Measurements from ENCODE around the gene WDR74. TPM values are rescaled to one million over a fixed set of nuclear protein-coding genes. Genes with fewer than 3 reads are reported as not detected.

WDR74 gene
- total and polyA plus RNA-seq, 2 of the 13 experiments (the other 11 are each of a cell fraction or from before 2014, with no cell fraction given) = 77.0 to 83.3 TPM

DNA sequence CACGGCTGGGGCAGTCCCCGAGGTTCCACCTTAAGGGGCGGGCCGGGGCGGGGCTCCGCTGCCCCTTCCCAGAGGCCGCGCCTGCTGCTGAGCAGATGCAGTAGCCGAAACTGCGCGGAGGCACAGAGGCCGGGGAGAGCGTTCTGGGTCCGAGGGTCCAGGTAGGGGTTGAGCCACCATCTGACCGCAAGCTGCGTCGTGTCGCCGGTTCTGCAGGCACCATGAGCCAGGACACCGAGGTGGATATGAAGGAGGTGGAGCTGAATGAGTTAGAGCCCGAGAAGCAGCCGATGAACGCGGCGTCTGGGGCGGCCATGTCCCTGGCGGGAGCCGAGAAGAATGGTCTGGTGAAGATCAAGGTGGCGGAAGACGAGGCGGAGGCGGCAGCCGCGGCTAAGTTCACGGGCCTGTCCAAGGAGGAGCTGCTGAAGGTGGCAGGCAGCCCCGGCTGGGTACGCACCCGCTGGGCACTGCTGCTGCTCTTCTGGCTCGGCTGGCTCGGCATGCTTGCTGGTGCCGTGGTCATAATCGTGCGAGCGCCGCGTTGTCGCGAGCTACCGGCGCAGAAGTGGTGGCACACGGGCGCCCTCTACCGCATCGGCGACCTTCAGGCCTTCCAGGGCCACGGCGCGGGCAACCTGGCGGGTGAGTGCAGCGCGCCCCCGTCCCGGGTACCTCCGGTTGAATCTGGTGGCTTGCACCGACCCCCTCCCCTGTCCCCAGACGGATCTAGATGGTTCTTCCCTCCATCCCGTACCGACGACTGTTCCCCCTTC is 41.6 kb upstream of the WDR74 start, which contains the start of gene SLC3A2 (continued):
- peak; percentile 93 for TF ChIP-seq TMF1 (CRISPR knock-in tag; IDR thresholded peaks at IDR 0.05; ENCODE audit: low read depth)
- TF ChIP-seq, protein P1, sequence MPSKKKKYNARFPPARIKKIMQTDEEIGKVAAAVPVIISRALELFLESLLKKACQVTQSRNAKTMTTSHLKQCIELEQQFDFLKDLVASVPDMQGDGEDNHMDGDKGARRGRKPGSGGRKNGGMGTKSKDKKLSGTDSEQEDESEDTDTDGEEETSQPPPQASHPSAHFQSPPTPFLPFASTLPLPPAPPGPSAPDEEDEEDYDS (CRISPR knock-in tag; IDR thresholded peaks at IDR 0.05) = peak; percentile 79
- TF ChIP-seq, protein P2, sequence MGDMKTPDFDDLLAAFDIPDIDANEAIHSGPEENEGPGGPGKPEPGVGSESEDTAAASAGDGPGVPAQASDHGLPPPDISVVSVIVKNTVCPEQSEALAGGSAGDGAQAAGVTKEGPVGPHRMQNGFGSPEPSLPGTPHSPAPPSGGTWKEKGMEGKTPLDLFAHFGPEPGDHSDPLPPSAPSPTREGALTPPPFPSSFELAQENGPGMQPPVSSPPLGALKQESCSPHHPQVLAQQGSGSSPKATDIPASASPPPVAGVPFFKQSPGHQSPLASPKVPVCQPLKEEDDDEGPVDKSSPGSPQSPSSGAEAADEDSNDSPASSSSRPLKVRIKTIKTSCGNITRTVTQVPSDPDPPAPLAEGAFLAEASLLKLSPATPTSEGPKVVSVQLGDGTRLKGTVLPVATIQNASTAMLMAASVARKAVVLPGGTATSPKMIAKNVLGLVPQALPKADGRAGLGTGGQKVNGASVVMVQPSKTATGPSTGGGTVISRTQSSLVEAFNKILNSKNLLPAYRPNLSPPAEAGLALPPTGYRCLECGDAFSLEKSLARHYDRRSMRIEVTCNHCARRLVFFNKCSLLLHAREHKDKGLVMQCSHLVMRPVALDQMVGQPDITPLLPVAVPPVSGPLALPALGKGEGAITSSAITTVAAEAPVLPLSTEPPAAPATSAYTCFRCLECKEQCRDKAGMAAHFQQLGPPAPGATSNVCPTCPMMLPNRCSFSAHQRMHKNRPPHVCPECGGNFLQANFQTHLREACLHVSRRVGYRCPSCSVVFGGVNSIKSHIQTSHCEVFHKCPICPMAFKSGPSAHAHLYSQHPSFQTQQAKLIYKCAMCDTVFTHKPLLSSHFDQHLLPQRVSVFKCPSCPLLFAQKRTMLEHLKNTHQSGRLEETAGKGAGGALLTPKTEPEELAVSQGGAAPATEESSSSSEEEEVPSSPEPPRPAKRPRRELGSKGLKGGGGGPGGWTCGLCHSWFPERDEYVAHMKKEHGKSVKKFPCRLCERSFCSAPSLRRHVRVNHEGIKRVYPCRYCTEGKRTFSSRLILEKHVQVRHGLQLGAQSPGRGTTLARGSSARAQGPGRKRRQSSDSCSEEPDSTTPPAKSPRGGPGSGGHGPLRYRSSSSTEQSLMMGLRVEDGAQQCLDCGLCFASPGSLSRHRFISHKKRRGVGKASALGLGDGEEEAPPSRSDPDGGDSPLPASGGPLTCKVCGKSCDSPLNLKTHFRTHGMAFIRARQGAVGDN (CRISPR knock-in tag; IDR thresholded peaks at IDR 0.05) = peak; percentile 96
- TF ChIP-seq, protein P3, sequence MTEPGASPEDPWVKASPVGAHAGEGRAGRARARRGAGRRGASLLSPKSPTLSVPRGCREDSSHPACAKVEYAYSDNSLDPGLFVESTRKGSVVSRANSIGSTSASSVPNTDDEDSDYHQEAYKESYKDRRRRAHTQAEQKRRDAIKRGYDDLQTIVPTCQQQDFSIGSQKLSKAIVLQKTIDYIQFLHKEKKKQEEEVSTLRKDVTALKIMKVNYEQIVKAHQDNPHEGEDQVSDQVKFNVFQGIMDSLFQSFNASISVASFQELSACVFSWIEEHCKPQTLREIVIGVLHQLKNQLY (CRISPR knock-in tag; IDR thresholded peaks at IDR 0.05) = no peak
- TF ChIP-seq ZNF772 (CRISPR knock-in tag; IDR thresholded peaks at IDR 0.05) = no peak; the same call in none of the 2 replicates
- TF ChIP-seq RFXAP (CRISPR knock-in tag; IDR thresholded peaks at IDR 0.05; ENCODE audit: borderline replicate concordance) = peak; percentile 35; the same call in 1 of the 2 replicates
- TF ChIP-seq, protein P4, sequence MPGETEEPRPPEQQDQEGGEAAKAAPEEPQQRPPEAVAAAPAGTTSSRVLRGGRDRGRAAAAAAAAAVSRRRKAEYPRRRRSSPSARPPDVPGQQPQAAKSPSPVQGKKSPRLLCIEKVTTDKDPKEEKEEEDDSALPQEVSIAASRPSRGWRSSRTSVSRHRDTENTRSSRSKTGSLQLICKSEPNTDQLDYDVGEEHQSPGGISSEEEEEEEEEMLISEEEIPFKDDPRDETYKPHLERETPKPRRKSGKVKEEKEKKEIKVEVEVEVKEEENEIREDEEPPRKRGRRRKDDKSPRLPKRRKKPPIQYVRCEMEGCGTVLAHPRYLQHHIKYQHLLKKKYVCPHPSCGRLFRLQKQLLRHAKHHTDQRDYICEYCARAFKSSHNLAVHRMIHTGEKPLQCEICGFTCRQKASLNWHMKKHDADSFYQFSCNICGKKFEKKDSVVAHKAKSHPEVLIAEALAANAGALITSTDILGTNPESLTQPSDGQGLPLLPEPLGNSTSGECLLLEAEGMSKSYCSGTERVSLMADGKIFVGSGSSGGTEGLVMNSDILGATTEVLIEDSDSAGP (CRISPR knock-in tag; IDR thresholded peaks at IDR 0.05; ENCODE audit: borderline replicate concordance) = peak; percentile 92; the same call in 1 of the 2 replicates
- TF ChIP-seq NFIB (CRISPR knock-in tag; IDR thresholded peaks at IDR 0.05; ENCODE audit: borderline replicate concordance) = no peak
- TF ChIP-seq ZNF891 (CRISPR knock-in tag; IDR thresholded peaks at IDR 0.05) = peak; percentile 94
- peak; percentile 90 for TF ChIP-seq ZNF547 (CRISPR knock-in tag; IDR thresholded peaks at IDR 0.05)
- peak; percentile 14; the same call in 1 of the 2 replicates for TF ChIP-seq CHCHD3 (CRISPR knock-in tag; IDR thresholded peaks at IDR 0.05)
- TF ChIP-seq, protein P5, sequence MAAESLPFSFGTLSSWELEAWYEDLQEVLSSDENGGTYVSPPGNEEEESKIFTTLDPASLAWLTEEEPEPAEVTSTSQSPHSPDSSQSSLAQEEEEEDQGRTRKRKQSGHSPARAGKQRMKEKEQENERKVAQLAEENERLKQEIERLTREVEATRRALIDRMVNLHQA (CRISPR knock-in tag; IDR thresholded peaks at IDR 0.05) = no peak
- TF ChIP-seq, protein P6, sequence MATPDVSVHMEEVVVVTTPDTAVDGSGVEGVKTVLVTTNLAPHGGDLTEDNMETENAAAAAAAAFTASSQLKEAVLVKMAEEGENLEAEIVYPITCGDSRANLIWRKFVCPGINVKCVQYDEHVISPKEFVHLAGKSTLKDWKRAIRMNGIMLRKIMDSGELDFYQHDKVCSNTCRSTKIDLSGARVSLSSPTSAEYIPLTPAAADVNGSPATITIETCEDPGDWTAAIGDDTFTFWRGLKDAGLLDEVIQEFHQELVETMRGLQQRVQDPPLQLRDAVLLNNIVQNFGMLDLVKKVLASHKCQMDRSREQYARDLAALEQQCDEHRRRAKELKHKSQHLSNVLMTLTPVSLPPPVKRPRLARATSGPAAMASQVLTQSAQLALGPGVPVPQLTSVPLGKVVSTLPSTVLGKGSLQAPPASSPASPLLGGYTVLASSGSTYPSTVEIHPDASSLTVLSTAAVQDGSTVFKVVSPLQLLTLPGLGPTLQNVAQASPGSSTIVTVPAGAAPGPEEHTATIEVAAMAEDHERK (CRISPR knock-in tag; IDR thresholded peaks at IDR 0.05; ENCODE audit: low read depth) = no peak
- no peak for TF ChIP-seq NBN (conservative IDR thresholded peaks at IDR 0.05)
- TF ChIP-seq PTBP1 (IDR thresholded peaks at IDR 0.05; ENCODE audit: low read depth, low read length, poor library complexity, severe bottlenecking) = no peak
- TF ChIP-seq ZBTB1 (CRISPR knock-in tag; IDR thresholded peaks at IDR 0.05; ENCODE audit: borderline replicate concordance) = no peak
- TF ChIP-seq ZFP41 (CRISPR knock-in tag; IDR thresholded peaks at IDR 0.05; ENCODE audit: borderline replicate concordance) = peak; percentile 57; the same call in 1 of the 2 replicates
- TF ChIP-seq ZSCAN30 (CRISPR knock-in tag; IDR thresholded peaks at IDR 0.05) = peak; percentile 30; the same call in 1 of the 2 replicates

All from HepG2 (cell line).